ENCODE measurements around the gene FREY1. TPM values are rescaled to one million over a fixed set of nuclear protein-coding genes. Genes with fewer than 3 reads are reported as not detected.

The FREY1 gene
- total and polyA plus RNA-seq, 2 donors (not counting 3 experiments of a cell fraction or from before 2014, with no cell fraction given) = 0.84 to 1.1 TPM

- no peak for FAIRE-seq
- CTCF ChIA-PET = interaction anchor here (0.9 to 1.7 kb wide), 4 partner anchors 9 to 18 kb away, joined by 3 to 5 read pairs (median 4); no protein-coding TSS in a partner anchor
- Histone ChIP-seq H4K20me1 (replicated peaks; ENCODE audit: control insufficient read depth, extremely low read depth, insufficient read depth, low read length) (no peaks in the 10 kb centered on the region), H3K9me3 (replicated peaks; ENCODE audit: control insufficient read depth, insufficient read depth, low read length) (no peaks in the 10 kb centered on the region), H3K4me3 (replicated peaks in 1 of 3; ENCODE audit: insufficient read depth in 1 of 3, low read depth in 1 of 3, low read length in 3 of 3) (no peak overlapping the region), H3K4me2 (ENCODE audit: insufficient read depth, low read length) (no peak overlapping the region), H3K9ac (replicated peaks; ENCODE audit: extremely low read depth, insufficient read depth, low read length) (no peak overlapping the region), H3K4me1 (ENCODE audit: control insufficient read depth, extremely low read depth, insufficient read depth, low read length) (peaks cover 28% of the 10 kb centered on the region), H3K36me3 (ENCODE audit: control insufficient read depth in 2 of 2, extremely low read depth in 1 of 2, insufficient read depth in 2 of 2, low read length in 2 of 2) (peaks cover 0 to 12% of the 10 kb centered on the region in 2 experiments), H3K27ac (ENCODE audit: insufficient read depth, low read depth, low read length) (no peak overlapping the region), H3K27me3 (ENCODE audit: control insufficient read depth in 2 of 2, insufficient read depth in 2 of 2, low read length in 2 of 2) (no peaks in the 10 kb centered on the region), H3K9me1 (replicated peaks; ENCODE audit: control insufficient read depth, extremely low read depth, insufficient read depth, low read length) (no peaks in the 10 kb centered on the region), H3K79me2 (ENCODE audit: control insufficient read depth, insufficient read depth, low read length) (no peaks in the 10 kb centered on the region), H2AFZ (ENCODE audit: low read depth, low read length) (no peak overlapping the region)
- intact Hi-C loops (cut with micrococcal nuclease) (no loop called here), dilution Hi-C loops (cut with MboI; ENCODE audit: extremely low pct_ligation_motif_present, low sequenced_read_pairs) (no loop called here)
- POLR2A ChIA-PET = interaction anchor here (0.7 kb wide), 1 partner anchor 713 kb away, joined by 3 read pairs; no protein-coding TSS in a partner anchor
- no TSS peak for BruUV-seq (replicated peaks)
- DNase-seq (ENCODE audit: low read depth, low spot score) = peak; percentile 85
- TF ChIP-seq MYC (IDR thresholded peaks at IDR 0.05; ENCODE audit: low read depth, low read length) (no peak), EZH2 (IDR thresholded peaks at IDR 0.05; ENCODE audit: borderline replicate concordance, low read depth, low read length, severe bottlenecking) (no peak)
Measured at GRCh38 chr11:45859661-45860140, 47.4 kb downstream of the FREY1 start.

DNA sequence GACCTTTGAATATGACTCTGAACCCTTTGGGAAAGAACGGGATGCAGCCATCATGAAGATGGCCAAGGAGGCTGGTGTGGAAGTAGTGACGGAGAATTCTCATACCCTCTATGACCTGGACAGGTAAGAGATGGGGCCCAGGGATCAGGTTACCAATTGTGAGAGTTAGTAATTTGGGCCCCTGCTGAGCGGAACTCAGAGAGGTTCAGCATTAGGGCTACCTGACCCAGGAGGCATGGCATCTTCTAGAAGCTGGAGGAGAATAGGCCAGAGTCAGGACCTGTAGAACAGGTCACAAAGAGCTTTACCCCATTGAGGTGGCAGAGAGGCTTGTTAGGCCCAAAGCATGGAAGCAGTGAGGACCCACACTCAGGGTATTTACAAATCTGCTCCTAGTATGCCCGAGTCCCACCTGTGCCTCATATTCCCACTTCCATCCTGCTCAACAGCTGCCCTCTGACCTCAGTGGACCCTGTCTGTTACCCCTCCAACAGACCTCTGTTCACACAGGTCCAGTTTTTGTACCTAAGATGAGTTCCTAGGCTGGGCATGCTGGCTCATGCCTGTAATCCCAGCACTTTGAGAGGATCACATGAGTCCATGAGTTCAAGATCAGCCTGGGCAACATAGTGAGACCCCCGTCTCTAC lies 48.2 kb downstream of the FREY1 start:
- no peaks in the 10 kb centered on the region for H3K27me3 ChIP-seq (ENCODE audit: control insufficient read depth in 2 of 2, insufficient read depth in 2 of 2, low read length in 2 of 2)
- H2AFZ ChIP-seq (ENCODE audit: low read depth, low read length) = no peak overlapping the region
- no peaks in the 10 kb centered on the region for H3K9me3 ChIP-seq (replicated peaks; ENCODE audit: control insufficient read depth, insufficient read depth, low read length)
- ChIA-PET POLR2A (interaction anchor here (1.4 to 1.7 kb wide), 2 partner anchors 11 to 12 kb away, joined by 3 to 5 read pairs; no protein-coding TSS in a partner anchor), CTCF (interaction anchor here (0.9 to 1.3 kb wide), 5 partner anchors 12 to 147 kb away, joined by 3 to 6 read pairs (median 4); partner anchors contain the start of gene CRY2)
- peaks cover 28% of the 10 kb centered on the region for H3K4me1 ChIP-seq (ENCODE audit: control insufficient read depth, extremely low read depth, insufficient read depth, low read length)
- H4K20me1 ChIP-seq (replicated peaks; ENCODE audit: control insufficient read depth, extremely low read depth, insufficient read depth, low read length) = no peaks in the 10 kb centered on the region
- BruUV-seq (replicated peaks) = no TSS peak
- H3K27ac ChIP-seq (ENCODE audit: insufficient read depth, low read depth, low read length) = peak overlapping the region; percentile 64
- TF ChIP-seq CTCF (IDR thresholded peaks at IDR 0.05; ENCODE audit: extremely low read depth in 1 of 2, insufficient read depth in 1 of 2, low read depth in 1 of 2, low read length in 2 of 2) (no peak), JUN (IDR thresholded peaks at IDR 0.05; ENCODE audit: borderline replicate concordance, insufficient read depth, insufficient read length, low read depth) (no peak), POLR2A (IDR thresholded peaks at IDR 0.05; ENCODE audit: low read depth, low read length) (no peak), POLR2AphosphoS5 (IDR thresholded peaks at IDR 0.05; ENCODE audit: insufficient read depth, low read depth, low read length) (no peak), GATA2 (IDR thresholded peaks at IDR 0.05; ENCODE audit: insufficient read depth, insufficient read length, low read depth, low read length) (no peak), FOS (IDR thresholded peaks at IDR 0.05; ENCODE audit: borderline replicate concordance, insufficient read depth, low read length) (no peak), EZH2 (IDR thresholded peaks at IDR 0.05; ENCODE audit: borderline replicate concordance, low read depth, low read length, severe bottlenecking) (no peak), MYC (IDR thresholded peaks at IDR 0.05; ENCODE audit: low read depth, low read length) (no peak)
- TF ChIP-seq, protein P1, sequence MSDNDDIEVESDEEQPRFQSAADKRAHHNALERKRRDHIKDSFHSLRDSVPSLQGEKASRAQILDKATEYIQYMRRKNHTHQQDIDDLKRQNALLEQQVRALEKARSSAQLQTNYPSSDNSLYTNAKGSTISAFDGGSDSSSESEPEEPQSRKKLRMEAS (IDR thresholded peaks at IDR 0.05; ENCODE audit: insufficient read depth, insufficient read length) = no peak
- no peaks in the 10 kb centered on the region for H3K79me2 ChIP-seq (ENCODE audit: control insufficient read depth, insufficient read depth, low read length)
- peak overlapping the region; percentile 28 for H3K9ac ChIP-seq (replicated peaks; ENCODE audit: extremely low read depth, insufficient read depth, low read length)
- H3K36me3 ChIP-seq (ENCODE audit: control insufficient read depth in 2 of 2, extremely low read depth in 1 of 2, insufficient read depth in 2 of 2, low read length in 2 of 2) = peaks cover 0 to 12% of the 10 kb centered on the region in 2 experiments
- dilution Hi-C loops (cut with MboI; ENCODE audit: extremely low pct_ligation_motif_present, low sequenced_read_pairs) = no loop called here
- no peak overlapping the region for H3K4me2 ChIP-seq (ENCODE audit: insufficient read depth, low read length)
- H3K9me1 ChIP-seq (replicated peaks; ENCODE audit: control insufficient read depth, extremely low read depth, insufficient read depth, low read length) = no peaks in the 10 kb centered on the region
- intact Hi-C loops (cut with micrococcal nuclease) = loop anchor here (1.0 kb wide), 1 partner anchor 12 kb away; the partner anchor contains the start of gene CRY2
- no peak overlapping the region for H3K4me3 ChIP-seq (replicated peaks in 1 of 3; ENCODE audit: insufficient read depth in 1 of 3, low read depth in 1 of 3, low read length in 3 of 3)
- FAIRE-seq = no peak
- no peak for DNase-seq (ENCODE audit: low read depth, low spot score)
